Stimulated activated CD4-positive, alpha-beta T cell treated with anti-CD3 and anti-CD28 coated beads, Interleukin-12 subunit alpha, Interleukin-12 subunit beta, amount 100 ng/mL, for 24 hours (primary cell): ENCODE data around the gene TSPAN4.

Source experiments
- DNase-seq, 2 experiments: peaks; one replicate each; pipeline ENCODE4 v3.0.0-alpha.2; 2020; ENCODE audit warnings: low read depth in 2 of 2

TSPAN4 gene

DNA sequence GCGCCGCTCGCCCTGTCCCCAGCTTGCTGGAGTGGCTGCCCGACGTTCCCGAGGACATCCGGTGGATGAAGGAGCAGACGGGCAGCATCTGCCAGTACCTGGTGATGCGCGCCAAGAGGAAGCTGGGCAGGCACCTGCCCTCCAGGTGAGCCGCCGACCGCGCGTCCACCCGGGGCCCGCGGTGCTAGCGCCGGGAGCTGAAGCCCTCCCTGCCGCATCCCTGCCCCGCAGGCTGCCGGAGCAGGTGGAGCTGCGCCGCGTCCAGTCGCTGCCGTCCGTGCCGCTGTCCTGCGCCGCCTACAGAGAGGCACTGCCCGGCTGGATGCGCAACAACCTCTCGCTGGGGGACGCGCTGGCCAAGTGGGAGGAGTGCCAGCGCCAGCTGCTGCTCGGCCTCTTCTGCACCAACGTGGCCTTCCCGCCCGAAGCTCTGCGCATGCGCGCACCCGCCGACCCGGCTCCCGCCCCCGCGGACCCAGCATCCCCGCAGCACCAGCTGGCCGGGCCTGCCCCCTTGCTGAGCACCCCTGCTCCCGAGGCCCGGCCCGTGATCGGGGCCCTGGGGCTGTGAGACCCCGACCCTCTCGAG is 18.3 kb upstream of the TSPAN4 start:
- DNase-seq, result no peak

DNA sequence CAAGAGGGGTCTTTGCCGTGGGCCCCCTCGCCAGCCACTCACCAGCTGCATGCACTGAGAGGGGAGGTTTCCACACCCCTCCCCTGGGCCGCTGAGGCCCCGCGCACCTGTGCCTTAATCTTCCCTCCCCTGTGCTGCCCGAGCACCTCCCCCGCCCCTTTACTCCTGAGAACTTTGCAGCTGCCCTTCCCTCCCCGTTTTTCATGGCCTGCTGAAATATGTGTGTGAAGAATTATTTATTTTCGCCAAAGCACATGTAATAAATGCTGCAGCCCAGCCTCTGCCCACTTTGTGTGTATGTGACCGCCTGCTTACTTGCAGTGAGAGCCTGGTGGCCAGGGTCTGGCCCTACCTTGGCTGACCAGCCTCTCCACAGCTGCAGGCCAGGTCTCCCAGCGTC is 17.7 kb upstream of the TSPAN4 start:
- DNase-seq, result no peak

DNA sequence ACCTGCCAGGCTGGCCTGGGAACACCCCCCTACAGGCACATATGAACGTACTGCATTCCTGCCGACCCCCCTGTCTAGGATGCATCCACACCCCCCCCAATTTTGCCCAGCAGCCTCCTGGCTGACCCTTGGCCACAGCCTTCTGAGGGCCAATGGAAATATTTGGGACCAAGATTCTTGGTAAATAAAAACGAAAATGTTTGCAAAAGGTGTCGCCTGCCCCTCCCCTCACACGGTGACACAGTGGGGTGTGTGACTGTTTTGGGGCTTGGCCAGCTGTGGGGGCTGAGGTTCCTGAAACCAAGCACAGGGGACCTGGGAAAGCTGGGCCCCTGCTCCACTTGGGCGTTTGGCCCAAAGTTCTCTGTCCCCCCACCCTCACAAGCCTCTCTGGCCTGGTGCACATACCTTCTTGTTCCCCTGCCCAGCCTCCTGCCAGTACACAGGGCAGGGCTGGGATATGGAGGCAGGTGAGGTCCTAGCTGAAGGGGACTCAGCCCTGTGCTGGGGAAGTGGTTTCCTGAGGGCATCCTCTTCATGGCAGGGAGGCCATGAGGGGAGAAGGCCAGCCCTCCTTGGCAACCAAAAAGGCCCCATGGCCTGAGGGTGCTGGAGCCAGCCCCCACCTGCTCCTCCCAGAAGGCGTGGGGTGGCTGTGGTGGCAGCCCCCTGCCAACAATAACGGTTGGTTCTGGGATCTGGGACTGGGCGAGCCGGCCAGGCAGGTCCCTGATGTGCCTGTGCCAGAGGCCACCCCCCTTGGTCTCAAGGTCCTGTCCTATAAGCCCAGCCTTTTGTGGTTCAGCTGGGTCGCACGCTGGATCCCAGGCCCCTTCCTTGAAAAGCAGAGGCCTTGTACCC is 17.1 kb upstream of the TSPAN4 start:
- no peak for DNase-seq

DNA sequence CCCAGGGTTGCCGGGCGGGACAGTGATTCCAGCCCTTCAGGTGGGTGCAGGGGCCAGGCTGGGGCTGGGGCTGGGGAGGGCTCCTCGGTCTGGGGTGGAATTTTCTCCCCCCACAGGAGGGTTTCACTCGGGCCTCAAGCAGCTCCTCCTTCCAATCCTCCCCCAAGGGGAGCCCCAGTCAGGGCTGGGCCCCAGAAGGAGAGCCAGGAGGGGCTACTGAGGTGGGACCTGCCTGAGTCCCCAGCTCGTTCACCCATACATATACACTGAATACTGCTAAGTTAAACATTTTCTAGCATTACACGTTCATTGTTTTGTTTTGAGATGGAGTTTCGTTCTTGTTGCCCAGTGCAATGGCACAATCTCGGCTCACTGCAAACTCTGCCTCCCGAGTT is 16.4 kb upstream of the TSPAN4 start:
- DNase-seq, result no peak

DNA sequence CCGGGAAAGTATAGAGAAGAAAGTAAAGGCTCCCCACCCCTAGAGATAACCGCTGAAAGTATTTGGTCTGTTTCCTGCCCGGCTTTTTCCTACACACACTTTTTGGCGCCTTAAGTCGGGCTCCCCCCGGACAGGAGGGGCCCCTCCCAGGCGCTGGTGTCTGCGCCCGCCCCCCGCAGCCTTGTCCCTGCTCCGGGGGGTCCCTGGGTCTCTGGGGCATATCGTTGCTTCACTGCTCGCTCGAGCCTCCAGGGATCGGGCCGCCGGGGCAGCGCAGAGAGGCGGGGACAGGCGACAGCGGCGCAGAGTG is 15.9 kb upstream of the TSPAN4 start:
- no peak for DNase-seq

DNA sequence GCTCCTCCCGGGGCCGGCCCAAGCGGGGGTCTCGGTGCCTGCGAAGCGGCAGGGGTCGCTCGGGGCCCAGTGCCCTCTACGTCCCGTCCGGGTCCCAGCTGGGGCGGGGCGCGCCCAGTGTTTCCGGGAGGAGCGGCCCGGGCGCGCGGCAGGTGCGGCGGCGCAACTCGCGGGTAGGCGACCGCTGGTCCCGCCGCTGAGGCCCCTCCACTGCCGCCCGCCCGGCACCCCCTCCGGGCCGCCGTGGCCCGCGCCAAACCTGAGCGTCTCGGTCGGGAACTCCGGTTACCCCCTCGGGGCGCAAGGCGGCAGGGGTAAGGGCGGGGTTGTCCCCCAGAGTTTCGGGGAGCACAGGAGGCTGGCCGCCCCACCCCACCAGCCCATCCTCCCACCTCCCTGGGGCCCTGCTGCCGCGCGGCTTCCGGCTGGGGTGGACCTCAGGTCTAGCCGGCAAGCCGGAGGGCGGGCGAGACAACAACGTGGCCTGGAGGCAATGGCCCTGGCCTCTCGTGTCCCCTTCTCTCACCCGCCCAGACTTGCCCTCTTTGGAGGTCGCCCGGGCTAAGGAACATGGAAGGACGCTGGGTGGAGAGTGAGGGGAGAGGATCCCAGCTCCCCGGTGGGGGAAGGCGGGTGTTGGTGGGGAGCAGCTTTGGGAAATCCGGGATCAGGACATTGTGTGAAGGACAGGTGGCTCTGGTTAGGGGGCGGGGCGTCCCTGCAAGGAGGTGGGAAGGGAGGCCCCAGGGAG is 15.3 kb upstream of the TSPAN4 start:
- DNase-seq, result no peak

DNA sequence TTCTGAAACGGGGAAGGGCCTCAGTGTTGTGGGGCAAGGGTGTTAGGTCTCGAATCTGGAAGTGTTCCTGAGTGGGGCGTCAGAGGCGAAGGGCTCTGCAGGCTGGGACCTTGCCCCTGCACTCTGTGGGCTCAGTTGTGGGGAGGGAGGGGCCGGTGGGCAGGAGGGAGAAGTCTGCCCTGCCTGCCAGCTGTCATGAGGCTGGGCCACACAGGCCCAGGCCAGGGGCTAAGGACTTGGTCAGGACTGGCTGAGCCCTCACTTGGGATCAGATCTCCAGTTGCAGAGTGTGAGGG is 14.8 kb upstream of the TSPAN4 start, which contains the start of gene CRACR2B:
CRACR2B (plus strand) TSS at position 23 of the 296 bp plus-strand sequence. CDS start 689 bp downstream, outside the sequence.
- DNase-seq, result no peak

DNA sequence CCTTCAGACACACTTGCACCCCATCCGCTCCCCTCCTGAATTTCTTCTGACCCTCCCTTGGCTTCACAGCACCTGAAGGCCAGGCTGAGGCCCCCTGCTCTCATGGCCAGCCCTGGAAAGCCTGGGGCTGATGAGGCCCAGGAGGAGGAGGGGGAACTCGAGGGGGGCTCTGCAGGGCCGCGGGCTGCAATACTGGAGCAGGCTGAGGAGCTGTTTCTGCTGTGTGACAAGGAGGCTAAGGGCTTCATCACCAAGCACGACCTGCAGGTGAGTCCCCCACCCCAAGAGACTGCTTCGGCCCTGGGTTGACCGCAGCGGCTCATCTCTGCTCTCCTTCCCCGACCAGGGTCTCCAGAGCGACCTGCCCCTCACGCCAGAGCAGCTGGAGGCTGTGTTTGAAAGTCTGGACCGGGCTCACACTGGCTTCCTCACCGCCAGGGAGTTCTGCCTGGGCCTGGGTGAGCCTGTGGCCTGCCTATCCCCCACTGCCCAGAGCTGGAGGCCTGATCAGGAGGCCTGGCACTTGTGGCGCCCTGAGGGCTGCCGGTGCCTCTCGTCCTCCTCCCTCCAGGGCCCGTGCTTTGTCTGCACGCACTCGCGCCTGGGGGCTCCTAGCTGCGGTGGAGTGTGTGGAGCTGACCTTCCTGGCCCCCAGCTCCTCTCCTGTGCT is 14.0 kb upstream of the TSPAN4 start:
- DNase-seq, result no peak

DNA sequence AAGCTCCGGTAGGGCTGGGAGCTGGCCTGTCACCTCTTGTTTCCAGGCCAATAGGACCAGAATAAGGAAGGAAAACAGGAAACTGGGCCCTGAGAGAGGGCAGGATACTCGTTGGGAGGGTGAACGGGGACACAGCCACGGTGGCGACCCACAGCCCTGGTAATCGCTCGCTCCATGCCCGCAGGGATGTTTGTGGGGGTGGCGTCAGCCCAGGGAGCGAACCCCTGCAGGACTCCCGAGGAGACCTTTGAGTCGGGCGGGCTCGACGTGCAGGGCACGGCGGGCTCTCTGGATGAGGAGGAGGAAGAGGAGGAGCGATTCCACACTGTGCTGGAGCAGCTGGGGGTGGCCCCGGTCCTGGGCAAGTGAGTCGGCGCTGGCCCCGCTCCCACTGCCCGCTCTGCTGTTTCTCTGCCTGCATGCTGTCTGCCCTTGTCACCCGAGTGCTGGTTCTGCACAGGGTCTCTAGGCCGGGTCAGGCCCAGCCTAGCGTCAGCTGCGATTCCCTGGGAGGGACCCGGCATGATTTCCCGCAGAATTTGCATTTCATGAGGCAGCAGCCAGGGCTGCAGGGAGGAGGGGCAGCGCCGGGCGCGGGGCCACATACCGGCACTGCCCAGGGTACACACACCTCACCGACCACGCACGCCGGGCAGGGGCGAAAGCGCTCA is 13.3 kb upstream of the TSPAN4 start:
- no peak for DNase-seq

DNA sequence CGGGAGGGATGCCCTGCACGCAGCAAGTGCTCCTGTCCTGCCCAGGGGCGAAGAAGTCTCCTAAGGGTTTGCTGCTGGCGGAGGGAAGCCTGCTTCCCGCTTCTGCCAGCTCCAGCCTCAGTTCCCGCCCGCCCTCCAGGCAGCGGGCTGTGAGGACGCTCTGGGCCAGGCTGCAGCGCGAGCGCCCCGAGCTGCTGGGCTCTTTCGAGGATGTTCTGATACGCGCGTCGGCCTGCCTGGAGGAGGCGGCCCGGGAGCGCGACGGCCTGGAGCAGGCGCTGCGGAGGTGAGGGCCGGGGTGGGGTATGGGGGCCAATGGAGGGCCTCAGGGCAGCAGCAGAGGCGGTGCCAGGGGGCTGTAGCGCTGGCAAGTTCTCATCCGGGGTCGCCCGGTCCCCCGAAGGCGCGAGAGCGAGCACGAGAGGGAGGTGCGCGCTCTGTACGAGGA is 12.8 kb upstream of the TSPAN4 start:
- DNase-seq, result no peak

DNA sequence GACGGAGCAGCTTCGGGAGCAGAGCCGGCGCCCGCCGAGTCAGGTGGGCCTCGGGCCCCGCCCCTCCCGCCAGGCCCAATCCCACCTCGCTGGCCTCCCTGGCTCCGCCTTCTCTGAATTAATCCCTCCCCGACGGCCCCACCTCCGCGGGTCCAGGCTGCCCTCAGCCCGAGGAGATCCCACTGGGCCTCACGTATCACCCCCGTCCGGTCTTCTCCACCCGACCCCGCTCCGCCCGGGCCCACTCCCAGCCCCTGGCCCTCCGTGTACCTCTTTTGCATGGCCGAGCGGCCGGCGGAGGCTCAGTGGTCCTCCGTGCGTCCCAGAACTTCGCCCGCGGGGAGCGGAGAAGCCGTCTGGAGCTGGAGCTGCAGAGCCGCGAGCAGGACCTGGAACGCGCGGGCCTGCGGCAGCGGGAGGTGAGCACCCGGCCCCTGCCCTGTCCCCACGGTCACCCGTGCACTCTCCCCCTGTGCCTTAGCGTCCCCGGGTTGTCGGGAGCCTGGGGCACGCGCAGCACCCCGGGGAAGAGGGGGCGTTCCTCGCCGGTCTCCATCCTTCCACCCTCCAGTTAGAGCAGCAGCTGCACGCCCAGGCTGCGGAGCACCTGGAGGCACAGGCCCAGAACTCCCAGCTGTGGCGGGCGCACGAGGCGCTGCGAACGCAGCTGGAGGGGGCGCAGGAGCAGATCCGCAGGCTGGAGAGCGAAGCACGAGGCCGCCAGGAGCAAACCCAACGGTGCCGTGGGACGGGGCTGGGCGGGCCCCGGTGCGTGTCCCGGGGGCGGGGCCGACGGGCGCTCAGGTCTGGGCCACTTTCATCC is 12.1 kb upstream of the TSPAN4 start:
- peak in 1 of 2 experiments; percentile 49 for DNase-seq

DNA sequence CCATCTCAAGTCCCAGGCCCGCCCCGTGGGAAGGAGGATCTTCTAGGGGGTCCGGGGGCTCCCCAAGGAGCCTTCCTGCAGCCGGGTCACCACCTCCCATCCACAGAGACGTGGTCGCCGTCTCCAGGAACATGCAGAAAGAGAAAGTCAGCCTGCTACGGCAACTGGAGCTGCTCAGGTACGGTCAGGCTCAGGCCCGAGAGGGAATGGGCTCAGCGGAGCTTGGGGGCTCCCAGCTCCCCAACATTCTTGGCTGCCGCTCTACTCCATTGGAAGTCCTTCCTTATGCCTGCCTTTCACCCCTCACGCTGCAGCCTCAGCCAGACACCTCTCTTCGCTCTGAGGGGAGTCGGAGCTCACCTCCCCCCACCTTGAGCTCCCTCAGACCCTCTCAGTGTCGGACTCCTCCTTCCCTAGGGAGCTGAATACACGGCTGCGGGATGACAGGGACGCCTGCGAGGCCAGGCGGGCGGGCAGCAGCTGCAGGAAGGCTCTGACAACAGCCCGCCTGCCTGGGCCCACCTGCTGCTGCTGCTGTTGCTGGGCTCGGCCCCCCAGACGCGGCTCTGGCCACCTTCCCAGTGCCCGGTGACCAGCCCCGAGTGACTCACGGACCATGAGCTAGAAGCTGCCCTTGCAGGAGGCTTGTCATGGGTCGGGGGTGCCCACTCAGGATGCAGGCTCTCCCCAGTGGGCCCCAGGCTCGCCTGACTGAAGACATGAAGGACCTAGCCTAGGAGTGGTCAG is 11.4 kb upstream of the TSPAN4 start:
- DNase-seq, result no peak

DNA sequence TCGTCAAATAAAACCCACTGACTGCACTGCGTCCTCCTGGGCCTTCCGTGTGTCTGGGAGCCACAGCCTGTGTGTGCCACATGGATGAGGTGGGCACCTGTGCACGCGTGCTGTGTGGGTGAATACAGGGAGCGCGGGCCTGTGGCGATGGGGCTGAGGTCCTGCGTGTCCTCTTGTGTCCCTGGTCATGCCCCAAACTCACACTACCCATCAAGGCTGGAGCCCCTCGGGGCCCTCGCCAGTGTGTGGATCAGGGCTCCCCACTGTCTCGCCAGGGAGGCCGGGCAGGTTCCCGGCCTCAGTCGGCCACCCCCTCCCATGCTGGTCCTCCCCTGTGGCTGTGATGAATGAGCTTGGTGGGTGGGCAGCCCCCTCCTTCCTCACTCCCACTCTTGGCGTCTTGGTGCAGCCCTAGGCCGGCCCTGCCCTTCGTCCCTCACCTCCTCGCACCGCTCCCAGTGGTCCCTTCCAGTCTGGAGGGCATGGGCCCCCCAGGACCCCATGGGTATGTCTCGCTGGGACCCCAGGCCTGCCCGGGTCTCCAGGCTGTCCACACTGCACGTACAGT is 10.6 kb upstream of the TSPAN4 start:
- DNase-seq, result no peak

DNA sequence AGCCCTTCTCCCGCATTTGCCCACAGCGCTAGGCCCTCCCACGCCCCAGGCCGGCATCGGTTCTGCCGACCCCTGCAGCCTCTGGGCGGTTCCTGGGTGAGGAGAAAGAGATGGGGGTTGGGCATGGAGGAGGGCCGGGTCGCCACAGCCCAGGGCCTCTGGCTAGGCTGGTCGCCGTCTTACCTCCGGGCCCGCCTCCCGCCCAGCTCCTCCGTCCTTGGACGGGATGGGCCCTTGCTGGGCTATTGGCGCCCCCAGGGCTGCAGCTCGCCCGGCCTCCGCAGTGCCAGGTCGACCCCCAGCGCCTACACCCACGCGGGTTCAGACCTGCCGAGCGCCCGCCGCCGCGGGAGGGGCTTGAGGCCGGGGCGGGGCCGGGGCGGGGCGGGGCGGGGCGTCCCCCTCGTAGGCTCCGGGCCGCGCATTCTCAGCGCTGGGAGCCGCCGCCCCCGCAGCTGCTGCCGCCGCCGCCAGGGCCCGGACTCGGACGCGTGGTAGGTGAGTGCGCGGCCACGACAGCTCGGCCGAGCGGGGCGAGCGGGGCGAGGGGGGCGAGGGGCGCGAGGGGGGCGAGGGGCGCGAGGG is 10.0 kb upstream of the TSPAN4 start, which contains the start of gene CD151:
CD151 (plus strand) TSS at position 424 of the 585 bp plus-strand sequence. CDS start 3,118 bp downstream, outside the sequence.
- no peak for DNase-seq

DNA sequence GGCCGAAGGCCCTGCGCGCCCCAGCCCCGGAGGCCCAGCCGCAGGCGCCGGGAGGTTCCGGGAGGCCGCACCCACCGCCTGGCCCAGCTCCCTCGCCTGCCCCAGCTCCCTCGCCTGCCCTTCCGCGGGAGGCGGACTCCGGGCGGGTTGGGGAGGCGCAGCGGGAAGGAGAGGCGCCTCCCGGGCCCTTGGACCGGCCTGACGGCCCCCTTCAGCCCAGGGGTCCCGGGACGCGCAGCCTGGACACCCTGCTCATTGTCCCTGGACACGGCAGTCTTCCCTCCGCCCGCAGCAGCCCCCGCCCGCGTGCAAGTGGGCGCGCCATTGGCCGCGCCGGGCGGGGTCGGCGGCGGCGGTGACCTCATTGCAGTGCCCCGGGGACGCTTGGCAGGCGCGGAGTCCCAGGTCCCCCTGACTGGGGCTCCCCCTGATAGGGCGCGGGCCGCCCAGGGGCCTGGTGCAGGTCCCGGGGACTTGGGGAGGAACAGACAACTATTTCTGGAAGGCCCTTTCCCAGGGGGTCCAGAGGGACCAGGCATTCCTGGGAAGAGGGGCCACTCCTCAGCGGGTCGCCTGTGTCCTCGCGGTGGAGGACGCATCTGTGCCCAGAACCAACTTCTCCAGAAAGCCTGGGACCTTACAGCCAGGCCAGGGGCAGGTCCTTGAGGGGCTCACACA is 9.4 kb upstream of the TSPAN4 start:
- no peak for DNase-seq

DNA sequence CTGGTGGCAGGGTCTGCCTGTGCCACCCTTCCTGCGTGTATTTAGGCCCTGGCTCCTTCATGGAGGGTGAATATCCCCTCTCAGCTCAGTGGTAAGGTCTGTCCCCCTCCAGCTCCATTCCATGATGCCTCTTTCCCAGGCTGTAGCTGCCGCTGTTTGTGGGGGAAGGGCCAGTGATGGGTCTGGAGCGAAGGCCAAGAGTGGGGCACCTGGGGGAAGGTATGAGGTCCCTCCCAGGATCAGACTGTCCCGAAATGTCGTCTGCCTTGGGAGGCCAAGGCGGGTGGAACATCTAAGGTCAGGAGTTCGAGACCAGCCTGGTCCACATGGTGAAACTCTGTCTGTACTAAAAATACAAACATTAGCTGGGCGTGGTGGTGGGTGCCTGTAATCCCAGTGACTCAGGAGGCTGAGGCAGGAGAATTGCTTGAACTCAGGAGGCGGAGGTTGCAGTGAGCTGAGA is 8.8 kb upstream of the TSPAN4 start:
- no peak for DNase-seq

DNA sequence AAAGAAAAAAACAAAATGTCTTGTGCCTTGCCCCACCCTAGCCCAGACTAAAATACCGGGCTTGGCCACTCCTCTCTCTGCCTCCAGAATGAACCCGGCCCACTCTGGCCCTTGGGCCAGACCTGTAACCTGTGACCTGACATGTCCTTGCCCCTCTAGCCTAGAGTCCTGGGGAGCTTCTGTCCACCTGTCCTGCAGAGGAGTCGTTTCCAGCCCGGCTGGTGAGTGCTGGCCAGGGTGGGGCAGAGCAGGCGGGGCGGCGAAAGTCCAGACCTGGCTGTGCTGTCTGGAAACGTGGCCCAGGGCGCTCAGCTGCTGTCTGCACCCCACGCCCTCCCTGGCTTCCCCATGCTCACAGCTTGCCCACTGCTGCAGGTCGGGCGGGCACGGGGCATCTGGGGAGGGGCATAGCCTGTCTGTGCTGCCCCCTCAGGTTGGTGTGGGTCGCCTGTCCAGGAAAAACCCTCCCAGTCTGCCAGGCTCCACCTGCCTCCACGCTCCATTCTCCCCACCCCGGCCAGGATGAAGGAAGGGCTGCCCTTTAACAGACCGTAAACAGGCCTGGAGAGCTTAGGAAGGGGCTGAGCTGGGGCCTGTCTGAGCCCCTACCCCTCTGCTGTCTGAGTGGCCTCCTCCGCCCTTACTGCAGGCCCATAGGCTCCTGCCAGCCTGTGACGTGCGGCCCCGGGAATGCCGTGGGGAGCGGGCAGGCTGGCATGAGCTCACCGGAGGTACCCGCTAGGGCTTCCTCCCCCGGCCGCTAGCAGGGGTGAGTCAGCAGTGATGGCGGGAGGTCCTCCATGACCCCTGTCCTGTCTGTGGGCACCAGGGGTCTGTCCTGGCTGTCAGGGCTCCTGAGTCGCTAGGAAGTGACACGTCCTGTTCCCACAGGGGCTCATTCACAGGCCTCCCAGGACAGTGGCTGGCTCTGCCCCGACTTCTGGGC is 8.0 kb upstream of the TSPAN4 start:
- DNase-seq, result no peak

DNA sequence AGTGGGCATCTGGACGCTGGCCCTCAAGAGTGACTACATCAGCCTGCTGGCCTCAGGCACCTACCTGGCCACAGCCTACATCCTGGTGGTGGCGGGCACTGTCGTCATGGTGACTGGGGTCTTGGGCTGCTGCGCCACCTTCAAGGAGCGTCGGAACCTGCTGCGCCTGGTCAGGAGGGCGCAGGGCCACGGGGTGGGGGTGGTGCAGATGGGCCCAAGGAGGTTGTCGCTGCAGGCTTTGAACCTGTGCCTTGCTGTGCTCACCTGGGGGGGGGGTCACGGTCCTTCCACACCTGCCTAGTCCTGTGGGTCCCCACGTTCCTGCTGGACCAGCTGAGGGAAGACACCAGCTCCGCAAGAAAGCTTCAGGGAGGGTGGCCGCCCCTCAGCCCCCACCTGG is 6.4 kb upstream of the TSPAN4 start:
- DNase-seq, result no peak
